HAP-1 (cell line): ENCODE data around the gene LYPD6B.

Experiments used
- DNase-seq, 2 experiments: peaks; one replicate each; pipeline ENCODE4 v3.0.0-alpha.2; 2016 to 2020; ENCODE audit warnings: low spot score in 2 of 2
- H3K27me3 ChIP-seq: fragments of 250-450 bp; sonication (Bioruptor Pico); 2 replicates; pipeline ENCODE4 v1.5.1; 2020; ENCODE audit warnings: low read depth, mild to moderate bottlenecking, moderate library complexity
- H3K36me3 ChIP-seq: fragments of 250-450 bp; sonication (Bioruptor Pico); replicated peaks from 2 replicates; pipeline ENCODE4 v1.5.1; 2020; ENCODE audit warnings: mild to moderate bottlenecking
- H3K4me1 ChIP-seq: fragments of 250-450 bp; sonication (Bioruptor Pico); 2 replicates; pipeline ENCODE4 v1.5.1; 2020; ENCODE audit warnings: mild to moderate bottlenecking
- H3K4me3 ChIP-seq: fragments of 250-450 bp; sonication (Bioruptor Pico); 2 replicates; pipeline ENCODE4 v1.5.1; 2020; ENCODE audit warnings: mild to moderate bottlenecking, moderate library complexity
- H3K9me3 ChIP-seq: fragments of 250-450 bp; sonication (Bioruptor Pico); 2 replicates; pipeline ENCODE4 v1.5.1; 2020; ENCODE audit warnings: mild to moderate bottlenecking, moderate library complexity
- in situ Hi-C: fragments of 300-500 bp; cut with MboI; formaldehyde crosslinking; loops from 3 replicates; pipeline ENCODE4 v1.14.3; 2020; ENCODE audit warnings: low sequenced_read_pairs, inconsistent platforms, mixed read lengths

LYPD6B gene

GRCh38 chr2:149080971-149081370 is 42.5 kb downstream of the LYPD6B start:
- H3K4me3 ChIP-seq = no peak overlapping the region
- in situ Hi-C loops = no loop called here
- no peak for DNase-seq
- no peaks in the 10 kb centered on the region for H3K36me3 ChIP-seq
- H3K9me3 ChIP-seq = no peaks in the 10 kb centered on the region
- no peaks in the 10 kb centered on the region for H3K27me3 ChIP-seq
- H3K4me1 ChIP-seq = peaks cover 10% of the 10 kb centered on the region

GRCh38 chr2:149082079-149082478 is 43.6 kb downstream of the LYPD6B start:
- H3K27me3 ChIP-seq = no peaks in the 10 kb centered on the region
- H3K4me1 ChIP-seq = peaks cover 8% of the 10 kb centered on the region
- no peak for DNase-seq
- no peak overlapping the region for H3K4me3 ChIP-seq
- H3K9me3 ChIP-seq = no peaks in the 10 kb centered on the region
- no peaks in the 10 kb centered on the region for H3K36me3 ChIP-seq
- in situ Hi-C loops = no loop called here

GRCh38 chr2:149082735-149083134 is 44.2 kb downstream of the LYPD6B start:
- in situ Hi-C loops = no loop called here
- no peaks in the 10 kb centered on the region for H3K9me3 ChIP-seq
- H3K4me3 ChIP-seq = no peak overlapping the region
- H3K4me1 ChIP-seq = peaks cover 3% of the 10 kb centered on the region; the same call in 1 of the 2 replicates
- no peak for DNase-seq
- H3K27me3 ChIP-seq = no peaks in the 10 kb centered on the region
- no peaks in the 10 kb centered on the region for H3K36me3 ChIP-seq

- Histone ChIP-seq H3K4me3 (no peak overlapping the region), H3K36me3 (no peaks in the 10 kb centered on the region), H3K27me3 (no peaks in the 10 kb centered on the region), H3K4me1 (peaks cover 3% of the 10 kb centered on the region; the same call in 1 of the 2 replicates), H3K9me3 (no peaks in the 10 kb centered on the region)
- no peak for DNase-seq
- in situ Hi-C loops = no loop called here
Observed at GRCh38 chr2:149084924-149085795, 46.7 kb downstream of the LYPD6B start.

GRCh38 chr2:149087751-149088150 is 49.3 kb downstream of the LYPD6B start:
- peak in 1 of 2 experiments; percentile 22 for DNase-seq
- Histone ChIP-seq H3K9me3 (no peaks in the 10 kb centered on the region), H3K27me3 (no peaks in the 10 kb centered on the region), H3K4me3 (no peak overlapping the region), H3K4me1 (no peaks in the 10 kb centered on the region), H3K36me3 (no peaks in the 10 kb centered on the region)
- in situ Hi-C loops = no loop called here

- Histone ChIP-seq H3K27me3 (no peaks in the 10 kb centered on the region), H3K4me3 (no peak overlapping the region), H3K4me1 (no peaks in the 10 kb centered on the region), H3K36me3 (no peaks in the 10 kb centered on the region), H3K9me3 (no peaks in the 10 kb centered on the region)
- no peak for DNase-seq
- in situ Hi-C loops = no loop called here
Observed at GRCh38 chr2:149089068-149089467, 50.6 kb downstream of the LYPD6B start.

- DNase-seq = no peak
- Histone ChIP-seq H3K9me3 (no peaks in the 10 kb centered on the region), H3K36me3 (no peaks in the 10 kb centered on the region), H3K4me1 (no peaks in the 10 kb centered on the region), H3K27me3 (no peaks in the 10 kb centered on the region), H3K4me3 (no peak overlapping the region)
- in situ Hi-C loops = no loop called here
Observed at GRCh38 chr2:149090706-149091105, 52.2 kb downstream of the LYPD6B start.

- Histone ChIP-seq H3K27me3 (no peaks in the 10 kb centered on the region), H3K4me3 (no peak overlapping the region), H3K36me3 (no peaks in the 10 kb centered on the region), H3K9me3 (no peaks in the 10 kb centered on the region), H3K4me1 (no peaks in the 10 kb centered on the region)
- DNase-seq = no peak
- in situ Hi-C loops = no loop called here
Observed at GRCh38 chr2:149093579-149093978, 55.1 kb downstream of the LYPD6B start.

- H3K27me3 ChIP-seq = no peaks in the 10 kb centered on the region
Observed at GRCh38 chr2:149094217-149095015, 55.9 kb downstream of the LYPD6B start.

GRCh38 chr2:149098701-149099100 is 60.2 kb downstream of the LYPD6B start:
- no peak for DNase-seq
- H3K9me3 ChIP-seq = no peaks in the 10 kb centered on the region
- no peaks in the 10 kb centered on the region for H3K4me1 ChIP-seq
- in situ Hi-C loops = no loop called here
- H3K27me3 ChIP-seq = no peaks in the 10 kb centered on the region
- no peak overlapping the region for H3K4me3 ChIP-seq
- H3K36me3 ChIP-seq = no peaks in the 10 kb centered on the region

More at GRCh38 chr2:149094217-149095015, 55.9 kb downstream of the LYPD6B start:
- Histone ChIP-seq H3K36me3 (no peaks in the 10 kb centered on the region), H3K9me3 (no peaks in the 10 kb centered on the region), H3K4me1 (no peaks in the 10 kb centered on the region), H3K4me3 (no peak overlapping the region)
- in situ Hi-C loops = no loop called here
- DNase-seq = no peak

GRCh38 chr2:149099298-149099697 is 60.8 kb downstream of the LYPD6B start:
- no peaks in the 10 kb centered on the region for H3K9me3 ChIP-seq
- H3K4me3 ChIP-seq = no peak overlapping the region
- no peak for DNase-seq
- in situ Hi-C loops = no loop called here
- H3K27me3 ChIP-seq = no peaks in the 10 kb centered on the region
- no peaks in the 10 kb centered on the region for H3K4me1 ChIP-seq
- no peaks in the 10 kb centered on the region for H3K36me3 ChIP-seq

- H3K27me3 ChIP-seq = no peaks in the 10 kb centered on the region
- no peak overlapping the region for H3K4me3 ChIP-seq
- in situ Hi-C loops = no loop called here
- no peaks in the 10 kb centered on the region for H3K9me3 ChIP-seq
- no peaks in the 10 kb centered on the region for H3K36me3 ChIP-seq
- no peak for DNase-seq
- no peaks in the 10 kb centered on the region for H3K4me1 ChIP-seq
Observed at GRCh38 chr2:149100739-149101699, 62.5 kb downstream of the LYPD6B start.

- Histone ChIP-seq H3K27me3 (no peaks in the 10 kb centered on the region), H3K36me3 (no peaks in the 10 kb centered on the region), H3K9me3 (no peaks in the 10 kb centered on the region), H3K4me3 (no peak overlapping the region), H3K4me1 (no peaks in the 10 kb centered on the region)
- in situ Hi-C loops = no loop called here
- no peak for DNase-seq
Observed at GRCh38 chr2:149101818-149102217, 63.3 kb downstream of the LYPD6B start.
